ENCODE data around the gene PLPP6.

The PLPP6 gene

DNA sequence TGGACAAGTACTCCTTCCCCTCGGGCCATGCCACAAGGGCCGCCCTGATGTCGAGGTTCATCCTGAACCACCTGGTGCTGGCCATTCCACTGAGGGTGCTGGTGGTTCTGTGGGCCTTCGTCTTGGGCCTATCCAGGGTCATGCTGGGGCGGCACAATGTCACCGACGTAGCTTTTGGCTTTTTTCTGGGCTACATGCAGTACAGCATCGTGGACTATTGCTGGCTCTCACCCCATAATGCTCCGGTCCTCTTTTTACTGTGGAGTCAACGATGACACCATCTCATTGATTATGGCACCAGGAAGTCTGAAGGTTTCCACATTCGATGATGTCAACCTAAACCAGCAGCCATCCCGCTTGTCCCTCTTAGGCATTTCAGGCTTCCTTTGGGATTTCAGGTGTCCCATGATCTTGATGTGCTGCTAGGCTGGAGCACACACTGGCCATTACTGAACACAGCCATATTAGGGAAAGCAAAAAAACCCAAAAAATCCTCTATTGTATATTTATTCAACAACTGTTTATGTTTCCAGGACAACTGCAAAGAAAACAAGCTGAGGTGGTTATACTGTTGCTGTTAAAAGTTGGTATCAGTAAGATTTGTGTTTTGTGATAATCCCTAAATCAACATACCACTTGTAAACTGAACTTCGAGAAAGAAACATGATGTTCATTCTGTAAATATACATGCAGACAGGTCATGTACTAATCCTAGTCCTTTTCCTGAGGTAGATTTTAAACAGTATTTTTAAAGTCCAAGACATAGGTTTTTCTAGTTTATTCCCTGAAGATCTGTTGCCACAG, 1.1 kb downstream of the PLPP6 start:
- DNase-seq = no peak

DNA sequence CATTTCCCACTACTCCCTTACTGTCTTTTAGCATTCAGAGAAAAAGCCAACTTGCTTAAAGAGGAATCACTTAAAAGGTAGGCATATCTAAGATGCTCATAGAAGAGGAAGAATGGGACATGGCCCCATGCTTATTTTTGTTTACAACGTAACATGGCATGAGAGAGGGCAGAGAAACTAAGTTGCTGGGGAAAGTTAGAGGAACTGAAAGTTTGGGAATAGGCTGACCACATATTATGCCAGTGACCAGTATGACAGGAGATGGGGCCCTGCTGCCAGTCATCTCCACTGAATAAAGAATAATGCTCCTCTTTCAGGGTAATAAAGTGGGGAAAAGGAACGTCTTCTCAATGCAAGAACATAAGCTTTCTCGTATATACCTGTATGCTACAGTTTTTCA, 1.9 kb downstream of the PLPP6 start:
- no peak for DNase-seq

DNA sequence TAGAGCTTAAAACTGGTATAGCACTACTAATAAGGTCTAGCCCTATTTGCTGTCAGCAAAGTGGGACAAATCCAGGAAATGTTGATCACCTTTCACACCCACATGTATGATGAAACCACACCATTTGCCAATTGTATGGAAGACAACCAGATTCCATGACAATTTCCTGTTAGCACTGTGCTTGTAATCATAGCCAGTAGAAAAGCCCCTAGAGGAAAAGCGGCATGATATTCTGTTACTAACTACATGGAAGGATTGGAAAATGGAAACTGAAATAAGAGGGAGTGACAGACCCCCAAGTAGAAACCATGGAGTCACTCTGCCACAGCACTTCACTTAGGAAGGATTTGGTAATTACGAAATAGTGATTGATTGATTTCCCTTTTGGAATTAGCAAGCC, 3.3 kb downstream of the PLPP6 start:
- DNase-seq = no peak

DNA sequence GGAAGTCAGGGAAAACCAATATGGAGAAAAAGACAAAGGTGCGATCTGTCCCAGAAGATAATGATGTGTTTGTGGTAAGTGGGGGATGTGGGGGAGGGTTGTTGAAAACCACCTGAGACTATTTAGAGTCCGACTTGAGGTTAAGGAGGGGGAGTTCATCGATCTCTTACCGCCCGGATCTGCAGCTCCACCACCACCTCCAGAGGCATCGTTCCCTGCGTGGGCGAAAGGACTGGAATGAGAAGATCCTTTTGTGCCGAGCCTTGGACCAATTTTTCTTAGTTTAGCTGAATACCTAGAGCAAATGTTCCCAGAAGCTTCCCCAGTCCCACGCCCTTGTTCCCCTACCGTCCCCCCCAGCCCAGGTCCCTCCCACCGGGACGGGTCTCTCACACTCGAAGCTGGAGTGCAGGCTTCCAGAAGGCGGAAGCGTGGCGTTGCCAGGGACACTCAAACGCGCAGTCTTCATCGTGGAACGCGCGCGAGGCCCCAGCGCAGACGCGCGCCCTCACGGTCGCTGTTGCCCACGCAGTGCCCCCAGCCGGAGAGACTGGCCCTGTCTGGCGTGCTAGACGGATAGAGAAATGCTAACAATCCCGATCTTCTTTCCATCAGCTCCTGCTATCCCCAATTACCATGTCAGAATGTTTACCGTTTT, 4.1 kb downstream of the PLPP6 start, which contains the start of gene SPATA6L:
TSS of gene SPATA6L (minus strand) at position 439 of the 658 bp plus-strand sequence. CDS start at position 209, 230 bp downstream.
- DNase-seq = no peak

DNA sequence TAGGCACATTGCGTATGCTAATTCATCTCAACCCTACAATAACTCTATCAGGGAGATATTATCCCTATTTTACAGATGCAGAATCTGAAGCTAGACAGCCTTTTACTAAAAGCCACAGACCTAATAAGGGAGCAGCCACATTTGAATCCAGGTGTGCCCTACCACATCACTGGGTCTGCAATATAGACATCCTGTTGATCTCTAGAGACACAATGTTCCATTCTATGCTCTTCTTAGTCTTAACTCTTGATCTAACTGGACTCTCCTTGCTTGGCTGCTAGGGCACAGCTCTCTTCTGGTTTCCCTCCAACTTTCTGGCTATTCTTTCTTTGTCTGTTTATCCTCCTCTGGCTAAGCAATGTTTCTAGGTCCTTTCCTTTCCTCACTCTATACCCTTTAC, 5.6 kb downstream of the PLPP6 start:
- no peak for DNase-seq

DNA sequence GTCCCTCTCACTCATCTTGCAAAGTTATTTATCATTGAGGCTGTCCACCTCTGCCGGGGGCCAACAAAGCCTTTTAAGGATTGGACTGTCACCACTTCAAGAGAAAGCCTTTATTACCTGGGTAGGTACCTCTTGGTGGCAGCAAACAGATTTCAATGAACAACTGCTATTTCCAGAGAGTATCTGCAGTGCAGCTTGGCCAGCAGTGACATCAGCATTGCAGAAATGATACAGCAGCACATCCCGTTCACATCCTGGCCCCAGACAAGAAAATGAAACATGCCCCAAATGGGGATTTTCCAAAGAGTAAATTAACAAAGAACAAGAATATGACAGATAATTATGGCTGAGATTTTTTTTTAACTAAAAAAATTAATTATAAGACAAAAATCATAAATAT, 6.5 kb downstream of the PLPP6 start:
- no peak for DNase-seq

DNA sequence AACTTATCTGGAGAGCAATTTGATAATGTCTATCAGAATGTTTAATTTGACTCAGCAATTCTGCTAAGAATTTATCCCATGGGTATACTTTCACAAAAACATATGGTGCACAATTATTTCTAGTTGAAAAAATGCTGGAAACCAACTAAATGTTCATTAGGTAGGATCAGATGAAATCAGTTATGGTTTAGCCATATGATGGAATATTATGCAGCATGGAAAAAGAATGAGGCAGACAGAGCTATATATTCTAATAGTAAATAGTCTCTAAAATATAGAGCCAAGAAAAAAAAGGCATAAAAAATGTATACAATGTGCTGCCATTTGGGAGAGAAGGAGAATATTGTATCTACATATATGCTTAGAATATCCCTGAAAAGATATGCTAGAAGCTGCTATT, 7.8 kb downstream of the PLPP6 start:
- no peak for DNase-seq

DNA sequence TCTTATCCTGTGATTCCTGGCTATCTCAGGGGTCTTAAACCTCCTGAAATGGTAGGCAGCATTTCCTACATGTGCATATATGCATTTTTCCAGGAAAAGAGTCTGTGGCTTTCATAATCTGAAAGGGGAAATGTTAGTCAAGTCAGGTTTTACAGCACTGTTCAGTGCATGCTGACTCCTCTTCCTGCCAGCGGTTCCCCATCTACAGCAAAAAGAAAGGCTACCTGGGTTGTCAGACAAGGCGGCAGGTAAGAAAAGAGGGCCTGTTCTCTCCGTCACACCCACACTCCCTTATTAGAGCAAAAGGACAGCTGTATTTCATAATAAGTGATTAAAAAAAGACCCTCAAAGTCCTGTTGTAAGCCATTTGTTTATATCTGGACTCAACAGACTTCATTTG, 8.5 kb downstream of the PLPP6 start:
- DNase-seq = no peak

DNA sequence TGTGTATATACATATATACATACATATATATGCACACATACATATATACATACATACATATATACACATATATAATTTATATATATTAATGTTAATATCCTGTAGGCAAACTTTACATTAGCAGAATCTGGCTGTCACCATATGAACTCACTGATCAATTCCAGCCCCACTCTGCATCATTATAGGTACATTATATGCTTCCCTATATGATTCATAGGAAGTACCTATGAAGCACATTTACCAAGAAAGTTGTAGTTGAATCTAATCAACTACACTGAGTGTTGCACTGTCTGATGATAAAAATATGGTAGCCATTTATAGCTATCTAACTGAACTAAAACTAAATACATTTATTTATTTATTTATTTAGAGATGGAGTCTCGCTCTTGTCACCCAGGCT, 9.6 kb downstream of the PLPP6 start:
- no peak for DNase-seq

DNA sequence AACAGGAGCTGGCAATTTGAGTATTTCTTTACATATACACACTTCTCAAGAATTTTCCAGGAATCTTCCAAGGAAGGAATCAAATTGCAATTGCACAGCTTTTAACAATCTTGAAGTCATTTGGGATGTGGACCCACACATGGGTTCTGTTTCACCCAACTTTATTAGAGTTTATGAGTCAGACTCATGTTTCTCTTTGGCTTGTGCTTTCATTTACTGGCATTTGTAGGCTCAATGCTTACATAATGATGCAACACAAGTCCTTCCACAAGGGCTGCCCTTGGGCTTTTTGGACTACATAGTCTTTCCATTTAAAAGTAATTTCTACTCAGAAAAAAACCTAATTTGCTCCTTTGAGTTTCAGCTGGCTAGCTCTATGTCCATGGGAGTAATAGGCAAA, 12.7 kb downstream of the PLPP6 start:
- DNase-seq = no peak

DNA sequence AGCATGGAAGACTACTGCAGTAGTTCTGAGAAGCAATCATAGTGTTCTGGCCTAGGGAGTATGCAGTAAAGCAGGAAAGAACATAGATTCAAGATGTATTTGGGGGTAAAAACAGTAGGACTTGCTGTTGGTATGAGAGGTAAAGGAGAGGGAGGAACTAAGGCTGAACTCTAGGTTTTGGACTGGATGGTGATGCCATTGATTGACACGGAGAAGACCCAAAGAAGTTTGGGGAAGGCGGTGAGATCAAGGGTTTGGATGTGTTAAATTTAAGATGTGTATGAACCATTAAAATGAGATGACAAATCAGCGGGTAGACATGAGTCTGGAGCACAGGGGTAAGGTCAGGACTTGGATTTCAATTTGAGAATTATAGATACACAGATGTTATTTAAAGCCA, 15.3 kb downstream of the PLPP6 start:
- DNase-seq = no peak

DNA sequence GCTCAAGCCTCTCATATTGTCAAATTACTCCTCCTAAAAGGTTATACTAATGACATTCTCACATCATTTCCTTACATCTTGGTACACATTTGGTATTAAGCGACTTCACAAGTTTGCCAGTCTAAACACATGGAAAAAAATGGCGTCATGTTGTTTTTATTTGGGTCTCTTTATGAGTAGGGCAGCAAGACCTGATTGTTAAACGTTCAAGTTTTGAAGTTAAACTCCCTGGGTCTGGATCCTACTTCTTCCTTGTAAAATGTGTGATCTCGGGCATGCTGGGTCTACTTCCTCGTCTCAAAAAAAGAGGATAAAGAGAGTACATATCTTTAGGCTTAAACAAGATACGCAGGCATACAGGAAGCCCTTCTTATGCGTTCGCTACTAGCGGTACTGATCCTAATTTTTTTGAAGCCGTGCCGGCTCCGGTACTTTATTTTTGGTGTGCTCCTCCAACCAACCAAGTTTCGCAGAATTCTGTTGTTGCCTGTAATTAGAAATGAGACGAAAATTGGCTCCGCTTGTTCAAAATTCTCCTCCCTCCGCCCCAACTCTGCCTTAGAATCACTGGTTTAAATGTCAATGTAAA, 16.7 kb downstream of the PLPP6 start:
- peak; percentile 29 for DNase-seq

DNA sequence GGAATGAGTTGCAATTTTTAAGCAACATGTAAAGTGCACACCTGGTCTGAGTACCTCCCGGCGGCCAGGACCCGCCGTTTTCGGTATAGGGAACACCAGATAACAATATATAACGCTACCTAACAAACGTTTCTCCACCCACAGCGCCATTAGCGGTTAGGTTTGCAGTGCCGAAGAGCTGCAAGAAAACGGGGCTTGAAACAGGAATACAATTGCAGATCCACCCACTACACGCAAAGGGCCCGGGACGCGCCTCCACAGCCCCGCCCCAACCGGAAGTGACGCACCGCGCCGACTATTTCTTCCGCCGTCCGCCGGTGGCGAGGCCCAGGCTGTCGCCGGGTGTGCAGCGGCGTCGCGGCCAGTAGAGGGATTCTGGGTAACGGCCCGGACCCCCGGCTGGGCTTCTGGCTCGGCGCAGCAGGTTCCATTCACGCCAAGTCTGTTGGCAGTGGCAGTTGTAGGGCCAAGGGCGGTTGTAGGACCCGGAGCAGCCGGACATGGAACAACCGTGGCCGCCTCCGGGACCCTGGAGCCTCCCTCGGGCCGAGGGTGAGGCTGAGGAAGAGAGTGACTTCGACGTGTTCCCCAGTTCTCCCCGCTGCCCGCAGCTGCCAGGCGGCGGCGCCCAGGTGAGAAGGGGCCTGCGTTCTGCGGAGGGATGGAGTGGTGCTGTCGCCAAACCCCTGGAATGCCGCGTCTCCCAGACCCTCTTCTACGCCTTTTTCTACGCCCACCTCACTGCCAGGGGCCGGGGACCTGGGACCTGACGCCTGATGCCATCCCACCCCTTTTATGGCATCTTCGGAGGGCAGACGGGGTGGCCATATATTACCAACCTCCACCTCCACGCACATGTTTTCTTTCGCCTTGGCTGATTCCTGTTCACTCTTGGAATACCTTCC, 17.4 kb downstream of the PLPP6 start, which contains the start of gene CDC37L1:
TSS of gene CDC37L1 (plus strand) at position 302 of the 905 bp plus-strand sequence. CDS start at position 501, 199 bp downstream.
- peak; percentile 94 for DNase-seq

DNA sequence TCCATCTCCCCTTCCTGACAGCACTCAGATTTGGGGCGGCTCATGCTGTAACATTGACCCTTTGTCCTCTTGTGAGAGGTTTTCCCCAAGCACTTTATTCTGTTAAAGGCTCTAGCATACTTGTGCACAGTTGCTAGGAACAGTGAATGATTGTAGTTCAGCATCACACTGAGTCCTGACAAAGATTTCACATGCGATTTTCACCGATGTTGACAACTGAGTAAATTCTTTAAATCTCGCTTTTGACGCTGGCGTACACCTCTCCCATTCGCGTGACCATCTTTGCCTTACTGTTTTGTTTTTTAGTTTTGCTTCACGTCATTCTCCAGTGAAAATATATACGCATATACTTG, 18.1 kb downstream of the PLPP6 start:
- DNase-seq = no peak

DNA sequence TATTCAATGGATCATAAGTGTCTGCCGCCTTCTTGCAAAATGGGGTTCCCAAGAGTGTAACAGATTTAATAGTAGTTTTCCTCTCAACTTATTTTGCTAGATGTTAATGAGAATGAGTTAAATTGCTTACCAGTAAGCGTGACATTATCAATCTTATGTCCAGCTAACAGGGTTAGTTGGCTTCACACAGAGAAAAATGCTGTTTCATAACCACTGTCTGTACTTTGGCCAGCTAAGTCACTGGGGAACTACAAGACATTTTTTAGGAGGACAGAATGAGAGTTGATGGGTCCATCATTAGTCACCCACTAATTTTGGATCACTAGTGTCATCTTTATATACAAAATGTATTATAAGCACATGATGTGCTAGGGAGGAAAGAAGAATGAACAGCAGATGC, 18.7 kb downstream of the PLPP6 start:
- no peak for DNase-seq

DNA sequence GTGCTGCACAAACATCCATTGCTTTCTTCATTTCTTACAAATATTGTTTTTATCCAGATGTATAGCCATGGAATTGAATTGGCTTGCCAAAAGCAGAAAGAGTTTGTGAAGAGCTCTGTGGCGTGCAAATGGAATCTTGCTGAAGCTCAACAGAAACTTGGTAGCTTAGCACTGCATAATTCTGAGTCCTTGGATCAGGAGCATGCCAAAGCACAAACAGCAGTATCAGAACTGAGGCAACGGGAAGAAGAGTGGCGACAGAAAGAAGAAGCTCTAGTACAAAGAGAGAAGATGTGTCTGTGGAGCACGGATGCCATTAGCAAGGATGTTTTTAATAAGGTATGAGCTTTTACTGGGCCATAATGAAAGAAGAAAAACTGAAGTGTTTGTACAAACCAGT, 22.7 kb downstream of the PLPP6 start:
- no peak for DNase-seq

DNA sequence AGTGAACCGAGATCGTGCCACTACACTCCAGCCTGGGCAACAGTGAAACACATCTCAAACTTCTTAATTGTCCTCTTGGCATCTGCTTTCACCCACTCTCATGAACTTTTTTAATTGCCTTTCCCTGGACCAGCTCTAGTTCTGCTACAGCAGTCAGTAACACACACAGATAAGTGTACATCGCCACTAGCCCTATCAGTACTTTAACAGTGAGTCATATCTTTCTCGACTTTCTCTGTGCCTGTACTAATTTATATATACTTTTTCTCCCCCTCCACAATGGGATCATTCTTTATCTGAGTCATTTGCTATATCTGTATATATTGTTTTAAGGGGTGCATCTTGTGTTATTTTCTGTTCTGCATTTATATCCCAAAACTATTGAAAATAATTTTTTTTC, 24.0 kb downstream of the PLPP6 start:
- DNase-seq = no peak

DNA sequence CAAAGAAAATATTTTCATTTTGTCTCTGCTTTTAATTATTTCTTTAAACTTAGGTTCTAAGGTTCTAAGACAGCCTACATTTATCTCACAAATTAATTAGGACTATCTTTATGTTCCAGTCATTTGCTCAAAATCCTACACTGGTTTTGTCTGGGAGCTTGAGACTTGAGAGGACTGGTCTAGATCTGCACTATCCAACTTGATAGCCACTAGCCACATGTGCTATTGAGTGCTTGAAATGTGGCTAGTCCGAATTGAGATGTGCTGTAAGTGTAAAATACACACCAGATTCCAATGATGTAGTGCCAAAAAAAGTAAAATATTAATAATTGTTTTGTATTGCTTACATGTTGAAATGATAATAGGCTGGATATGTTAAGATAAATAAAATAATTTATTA, 24.5 kb downstream of the PLPP6 start:
- no peak for DNase-seq

DNA sequence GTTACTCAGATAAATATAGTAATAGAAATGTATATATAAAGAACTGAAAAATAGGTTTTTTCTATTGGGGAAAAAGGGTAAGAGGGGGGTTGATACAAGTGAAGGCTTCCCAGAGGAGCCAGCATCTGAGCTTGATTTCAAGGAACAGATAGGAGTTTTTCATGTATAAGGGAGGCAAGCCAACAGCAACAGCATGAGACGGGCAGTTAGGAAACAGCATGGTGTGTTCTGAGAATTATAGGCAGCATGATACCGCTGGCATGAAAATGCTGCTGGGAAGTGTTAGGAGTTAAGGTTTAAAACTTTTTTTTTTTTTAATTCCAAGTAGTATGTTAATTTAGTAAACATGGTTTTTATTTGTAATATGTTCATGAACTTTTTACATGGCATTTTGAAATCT, 26.9 kb downstream of the PLPP6 start:
- DNase-seq = no peak

DNA sequence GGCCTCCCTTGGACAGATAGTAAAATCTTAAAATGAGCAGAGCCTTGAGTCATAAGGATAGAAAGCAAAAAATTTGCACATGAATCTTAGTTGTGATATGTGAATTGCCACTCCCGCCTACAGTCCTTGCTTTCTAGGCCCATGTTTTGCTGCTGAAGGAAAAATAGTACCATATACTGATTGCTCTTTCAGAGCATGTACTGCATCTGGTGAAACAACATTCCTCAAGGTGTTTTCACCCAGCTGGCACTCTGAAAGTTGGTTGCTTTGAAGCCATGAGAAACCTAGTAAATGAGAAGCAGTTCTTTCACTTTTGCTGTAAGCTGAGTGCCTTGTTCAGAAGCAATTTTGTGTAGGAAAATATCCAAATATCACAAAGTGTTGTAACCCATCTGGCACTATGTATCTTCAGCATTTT, 27.6 kb downstream of the PLPP6 start:
- no peak for DNase-seq

DNA sequence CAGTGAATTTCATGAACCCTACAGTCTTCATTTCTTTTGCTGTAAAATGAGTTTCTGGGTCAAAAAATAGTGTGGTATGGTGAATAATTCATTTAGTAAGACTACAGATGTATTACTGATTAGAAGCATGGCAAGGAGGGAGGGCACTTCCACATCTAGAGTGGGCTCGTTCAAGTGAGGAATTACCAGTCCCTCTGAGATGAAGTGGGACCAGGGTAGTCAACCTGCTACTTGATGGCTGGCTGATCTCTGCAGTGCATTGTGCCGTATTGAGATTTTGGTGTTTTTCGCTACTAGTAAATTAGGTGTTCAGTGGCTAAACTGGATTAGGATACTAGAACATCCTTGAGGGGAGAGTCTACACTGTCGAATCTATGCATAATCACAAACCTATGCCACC, 28.1 kb downstream of the PLPP6 start:
- no peak for DNase-seq

DNA sequence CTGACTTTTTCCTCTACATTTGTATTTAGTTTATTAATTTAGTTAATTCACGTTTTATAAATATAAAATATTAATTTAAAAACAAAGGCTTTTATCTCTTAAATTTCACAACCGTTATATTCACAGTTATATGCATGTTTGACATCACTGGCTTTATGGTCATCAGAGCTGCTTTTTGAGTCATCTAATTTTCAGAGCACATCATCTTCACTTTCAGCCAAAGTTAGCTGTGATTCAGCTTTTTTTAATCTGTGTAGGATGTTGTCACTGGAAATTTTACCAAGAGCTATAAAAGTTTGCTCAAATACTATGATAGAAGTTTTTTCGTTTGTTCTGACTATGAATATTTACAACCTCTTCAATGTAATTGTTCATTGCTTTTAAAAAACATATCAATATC, 29.7 kb downstream of the PLPP6 start:
- no peak for DNase-seq

DNA sequence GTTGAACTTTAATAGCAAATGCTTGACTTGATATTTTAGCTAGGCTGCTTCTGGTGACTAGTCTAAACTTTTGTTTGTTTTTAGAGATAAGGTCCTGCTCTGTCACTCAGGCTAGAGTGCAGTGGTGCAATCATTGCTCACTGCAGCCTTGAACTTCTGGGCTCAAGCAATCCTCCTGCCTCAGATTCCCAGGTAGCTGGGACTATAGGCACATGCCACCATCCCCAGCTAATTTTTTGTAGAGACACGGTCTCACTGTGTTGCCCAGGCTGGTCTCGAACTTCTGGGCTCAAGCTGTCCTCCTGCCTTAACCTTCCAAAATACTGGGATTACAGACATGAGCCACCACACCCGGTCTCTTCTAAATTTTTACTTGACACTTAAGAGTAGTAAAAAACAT, 38.0 kb downstream of the PLPP6 start:
- no peak for DNase-seq
